K562 treated with DMSO at 1 percent for 48 hours (cell line): ENCODE measurements around the gene TIMM23. TPM values are rescaled to one million over a fixed set of nuclear protein-coding genes. Genes with fewer than 3 reads are reported as not detected.

Source experiments
- total RNA-seq: library from RNA; unstranded; fragments of 300-600 nt; gene quantifications from 2 replicates; pipeline ENCODE4 v1.2.3, GENCODE V29; 2022; ENCODE audit warnings: low replicate concordance; ENCODE audit errors: extremely low read depth

TIMM23 gene, protein sequence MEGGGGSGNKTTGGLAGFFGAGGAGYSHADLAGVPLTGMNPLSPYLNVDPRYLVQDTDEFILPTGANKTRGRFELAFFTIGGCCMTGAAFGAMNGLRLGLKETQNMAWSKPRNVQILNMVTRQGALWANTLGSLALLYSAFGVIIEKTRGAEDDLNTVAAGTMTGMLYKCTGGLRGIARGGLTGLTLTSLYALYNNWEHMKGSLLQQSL
- not detected in 2 replicates for total RNA-seq

DNA sequence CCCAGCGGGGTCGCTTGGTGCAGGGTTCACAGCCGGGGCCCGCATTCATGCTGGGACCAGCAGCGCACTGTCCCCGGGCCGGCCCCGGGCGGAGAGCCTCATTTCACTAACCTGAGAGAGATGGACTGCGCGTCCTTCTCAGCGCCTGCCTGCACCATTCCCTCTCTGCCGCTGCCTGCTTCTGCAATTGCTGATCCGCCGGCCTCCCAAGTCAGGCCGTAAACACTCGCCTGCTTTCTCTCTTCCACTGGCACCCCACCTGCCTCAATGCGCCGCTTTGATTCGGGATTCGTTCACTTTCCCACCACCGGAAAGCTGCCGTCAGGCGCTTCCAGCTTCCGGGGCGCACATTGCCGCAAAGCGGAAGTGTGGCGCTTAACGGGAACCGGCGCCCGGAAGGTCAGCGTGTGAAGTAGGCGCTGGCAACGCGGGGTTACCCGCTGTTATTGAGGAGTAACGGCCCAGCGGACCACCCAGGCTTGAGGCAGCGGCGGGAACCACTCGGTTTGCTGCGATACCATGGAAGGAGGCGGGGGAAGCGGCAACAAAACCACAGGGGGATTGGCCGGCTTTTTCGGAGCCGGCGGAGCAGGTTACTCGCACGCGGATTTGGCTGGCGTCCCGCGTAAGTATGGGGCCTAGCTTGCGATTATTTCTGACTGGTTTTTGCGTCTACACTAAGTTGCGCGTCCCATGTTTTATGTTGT lies at the start of gene TIMM23:
Gene TIMM23 (plus strand): TSS at position 384 of the 707 bp plus-strand sequence. CDS start 136 bp downstream, at position 520.

DNA sequence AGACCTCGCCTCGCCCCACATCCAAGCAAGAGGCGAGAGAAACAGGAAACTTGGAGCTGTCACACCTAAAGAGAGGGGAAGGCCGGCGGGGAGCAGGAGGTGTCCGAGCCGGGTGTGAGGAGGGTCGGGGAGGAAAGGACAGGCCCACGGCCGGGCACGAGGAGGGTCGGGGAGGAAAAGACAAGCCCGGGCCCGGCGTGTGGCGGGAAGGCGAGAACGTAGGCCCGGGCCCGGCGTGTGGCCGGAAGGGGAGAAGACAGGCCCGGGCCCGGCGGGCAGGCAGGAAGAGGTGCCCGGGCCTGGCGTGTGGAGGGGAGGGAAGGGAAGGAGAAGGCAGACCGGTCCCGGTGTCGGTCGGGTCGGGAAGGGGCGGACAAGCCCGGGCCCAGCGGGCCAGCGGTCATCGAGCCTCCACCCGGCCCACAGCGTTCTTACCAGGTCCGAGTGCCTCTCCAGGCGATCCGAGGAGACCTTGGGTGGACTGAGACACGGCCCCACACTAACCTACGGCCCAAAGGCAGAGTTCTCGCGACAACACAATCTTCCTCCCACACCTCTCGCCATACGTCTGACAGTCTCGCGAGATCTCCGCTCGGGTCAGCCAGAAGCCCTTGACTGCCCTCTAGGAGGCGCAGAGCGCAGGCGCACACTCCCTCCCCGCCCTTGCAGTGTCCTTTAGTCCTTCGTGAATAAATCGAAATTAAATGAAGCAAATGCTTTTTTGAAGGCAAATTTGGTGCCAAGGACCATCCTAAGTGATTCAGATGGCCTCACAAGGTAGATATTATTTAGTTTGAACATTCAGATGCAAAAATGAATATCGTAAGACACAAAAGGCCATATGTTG lies 58.0 kb downstream of the TIMM23 start, which contains the start of gene NCOA4:
Gene NCOA4 (minus strand): TSS at position 533 of the 847 bp plus-strand sequence. CDS start 13,943 bp downstream, outside the sequence.

DNA sequence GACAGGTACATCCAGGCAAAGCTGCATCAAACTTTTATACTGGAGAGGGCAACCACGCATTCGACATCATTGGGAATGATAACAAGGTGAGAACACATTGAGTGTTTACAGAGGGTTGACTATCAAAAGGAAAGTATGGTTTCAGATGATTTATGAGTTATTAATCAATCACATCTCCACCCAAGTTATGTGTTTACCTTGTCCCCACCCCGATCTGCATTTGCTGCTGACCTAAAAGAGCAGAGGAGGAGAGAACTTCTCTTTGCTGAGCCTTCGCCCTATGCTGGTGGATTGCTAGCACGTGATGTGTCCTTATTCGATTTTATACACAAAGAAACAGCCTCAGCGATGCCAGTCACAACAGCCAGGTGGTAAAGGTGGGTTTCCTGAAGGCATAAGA lies 74.0 kb downstream of the TIMM23 start, which contains the start of gene MSMB:
Gene MSMB (minus strand): TSS at position 9 of the 400 bp plus-strand sequence. CDS start 32 bp downstream, outside the sequence.

Other genes with a start within 250 kb of the TIMM23 start
- gene WASHC2C, start 245.2 kb upstream of the TIMM23 start, total RNA-seq, result not detected in 2 replicates
- not detected in 2 replicates for gene AGAP4, start 125.0 kb upstream of the TIMM23 start, total RNA-seq
- gene NCOA4, start 58.1 kb downstream of the TIMM23 start, total RNA-seq, result 246 and 271 TPM in 2 replicates
- gene MSMB, start 73.8 kb downstream of the TIMM23 start, total RNA-seq, result not detected in 2 replicates